Right ventricle myocardium inferior (tissue), 1 donor: ENCODE data around the gene ATF1. TPM values are rescaled to one million over a fixed set of nuclear protein-coding genes. Genes with fewer than 3 reads are reported as not detected.
"Not testable (repeated sequence)": the region's sequence is repeated elsewhere in the genome, so short reads cannot be mapped to it uniquely, and the experiment has no call there.

ENCODE experiments used
- ATAC-seq: fragments of 200-7000 bp; cut with Tn5 transposase; one replicate; pipeline ENCODE4 v1.9.1; 2020; ENCODE audit warnings: mild to moderate bottlenecking, moderate library complexity
- DNase-seq: peaks from one replicate; pipeline ENCODE4 v3.0.0; 2021; ENCODE audit errors: missing footprints
- intact Hi-C: fragments of 100-400 bp; cut with DNase I; formaldehyde crosslinking; loops from one replicate; pipeline ENCODE4 v1.11.0; 2022
- total RNA-seq: library from RNA; stranded (reverse); fragmentation: NEBNext Ultra II Directional; extraction: Animal tissue kit (Norgen Biotek cat#: 25700); gene quantifications from one replicate; pipeline ENCODE4 v1.2.1, GENCODE V29; 2021
- donor health status: DM: no; HTN: yes; CAD: no; lungs with severe emphysema.

The ATF1 gene
- total RNA-seq, 1 donor from 2014 or later: 29.2 TPM

DNA sequence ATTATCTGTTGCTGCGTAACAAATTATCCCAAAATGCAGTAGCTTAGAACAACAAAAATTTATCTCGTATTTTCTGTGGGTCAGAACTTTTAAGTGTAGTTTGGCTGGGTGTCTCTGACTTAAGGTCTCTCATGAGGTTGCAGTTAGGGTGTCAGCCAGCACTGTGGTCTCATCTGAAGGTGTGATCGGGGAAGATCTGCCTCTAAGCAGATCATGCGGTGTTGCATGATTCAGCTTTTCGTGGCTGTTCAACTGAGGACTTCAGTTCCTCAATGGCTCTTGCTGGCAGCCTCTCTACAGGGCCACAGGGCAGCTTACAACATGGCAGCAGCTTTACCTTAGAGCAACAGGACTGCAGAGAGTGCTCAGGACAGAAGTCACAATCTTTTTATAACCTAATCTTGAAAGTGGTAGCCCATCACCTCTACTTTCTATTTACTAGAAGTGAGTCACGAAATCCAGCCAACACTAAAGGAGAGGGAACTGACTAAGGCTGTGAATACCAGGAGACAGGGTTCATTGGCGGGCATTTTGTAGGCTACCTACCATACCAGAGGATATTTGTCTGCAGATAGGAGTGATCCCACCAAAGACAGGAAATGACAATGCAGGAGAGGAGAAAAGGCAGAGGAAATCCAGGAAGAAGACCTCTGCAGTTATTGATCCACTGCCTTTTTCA is 77.0 kb downstream of the ATF1 start:
- no peak for ATAC-seq
- intact Hi-C loops: no loop called here
- DNase-seq: no peak

DNA sequence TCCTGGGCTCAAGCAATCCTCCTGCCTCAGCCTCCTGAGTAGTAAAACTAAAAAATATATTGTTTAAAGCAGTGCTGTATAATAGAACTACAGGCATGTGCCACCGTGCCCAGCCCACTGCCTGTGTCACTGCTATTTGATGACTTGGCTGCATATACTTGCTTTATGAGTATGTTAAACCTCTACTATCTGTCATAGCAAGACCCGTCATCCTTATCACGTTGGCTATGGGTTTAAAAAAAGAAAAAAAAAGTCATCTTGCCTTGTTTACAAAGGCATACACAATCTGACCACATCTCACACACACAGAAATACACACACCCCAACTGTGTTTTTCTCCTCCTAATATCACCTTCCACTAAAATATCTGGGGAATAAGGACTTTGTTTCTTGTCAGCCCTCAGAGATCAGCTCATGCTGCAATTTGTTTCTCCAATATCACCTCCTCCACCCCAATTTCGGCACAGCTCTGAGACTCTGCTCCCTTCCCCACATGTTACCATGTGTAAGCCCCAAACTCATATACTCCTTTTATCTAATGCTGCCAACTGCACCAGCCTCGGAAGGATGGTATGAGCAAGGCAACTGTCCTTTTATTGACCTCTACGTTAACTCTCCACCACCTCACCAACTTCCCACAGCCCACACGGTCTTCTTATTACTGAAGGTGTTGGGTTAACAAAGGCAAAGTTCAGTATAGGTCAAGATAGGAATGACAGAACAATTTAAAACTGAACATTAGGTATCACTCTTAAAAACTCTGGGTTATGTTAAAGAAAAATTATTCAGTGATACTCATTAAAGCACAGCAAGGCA is 78.0 kb downstream of the ATF1 start:
- ATAC-seq: no peak
- intact Hi-C loops: no loop called here
- DNase-seq: no peak

GRCh38 chr12:50842637-50843493 is 79.0 kb downstream of the ATF1 start, which contains the start of gene TMPRSS12:
TMPRSS12 (plus strand) TSS chr12:50842926; CDS start chr12:50842965, 39 bp downstream.
- no peak for DNase-seq
- intact Hi-C loops: no loop called here
- no peak for ATAC-seq

- ATAC-seq (no peak), DNase-seq (no peak)
- intact Hi-C loops: no loop called here
Observed at GRCh38 chr12:50845021-50845647, 81.2 kb downstream of the ATF1 start.

DNA sequence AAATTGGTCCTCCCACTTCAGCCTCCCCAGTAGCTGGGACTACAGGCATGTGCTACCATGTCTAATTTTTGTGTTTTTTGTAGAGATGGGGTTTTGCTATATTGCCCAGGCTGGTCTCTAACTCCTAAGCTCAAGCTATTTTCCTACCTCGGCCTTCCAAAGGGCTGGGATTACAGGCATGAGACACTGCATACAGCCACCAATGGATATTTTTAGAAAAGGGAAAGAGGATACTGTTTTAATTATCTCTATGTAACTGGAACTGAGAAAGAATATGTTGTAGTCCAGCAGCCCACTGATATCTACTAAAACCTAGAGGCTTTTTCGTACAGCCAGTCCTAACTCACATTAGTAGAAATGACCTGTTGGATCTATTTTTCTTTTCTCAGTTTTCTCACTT is 85.1 kb downstream of the ATF1 start:
- ATAC-seq (no peak), DNase-seq (no peak)
- intact Hi-C loops: no loop called here

GRCh38 chr12:50855218-50855617 is 91.3 kb downstream of the ATF1 start:
- intact Hi-C loops, DNase-seq, ATAC-seq: not testable (repeated sequence)

GRCh38 chr12:50855679-50856078 is 91.8 kb downstream of the ATF1 start:
- ATAC-seq, DNase-seq, intact Hi-C loops: not testable (repeated sequence)

DNA sequence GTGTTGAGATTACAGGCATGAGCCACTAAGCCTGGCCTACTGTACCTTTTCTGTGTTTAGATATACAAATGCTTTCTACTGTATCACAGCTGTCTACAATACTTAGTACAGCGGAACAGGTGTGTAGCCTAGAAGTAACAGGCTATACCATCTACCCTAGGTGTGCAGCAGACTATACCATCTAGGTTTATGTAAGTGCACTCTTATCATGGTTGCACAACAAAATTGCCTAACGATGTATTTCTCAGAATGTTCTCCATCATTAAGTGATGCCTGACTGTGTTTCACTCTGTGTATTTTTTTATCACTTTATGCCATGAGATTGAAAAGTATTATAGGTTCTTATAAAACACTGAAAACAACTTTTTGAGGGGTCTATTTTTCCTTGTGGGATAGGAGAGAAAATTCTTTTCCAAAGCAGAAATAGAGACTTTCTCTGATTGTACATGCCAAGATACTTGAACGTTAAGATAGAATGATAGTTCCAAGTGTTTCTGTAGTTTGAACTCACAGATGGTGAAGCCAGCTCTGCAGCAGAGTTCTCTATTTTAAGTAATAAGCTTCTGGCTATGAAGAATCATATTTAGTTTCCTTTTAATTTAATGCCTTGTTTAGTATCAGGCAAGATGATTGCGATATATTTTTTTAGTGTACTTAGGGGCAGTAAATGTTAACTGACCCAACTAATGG is 95.9 kb downstream of the ATF1 start:
- intact Hi-C loops: no loop called here
- ATAC-seq: no peak

GRCh38 chr12:50862316-50862715 is 98.4 kb downstream of the ATF1 start:
- no peak for ATAC-seq
- intact Hi-C loops: no loop called here
- DNase-seq: no peak

More for the DNA sequence above, 95.9 kb downstream of the ATF1 start:
- DNase-seq: no peak

GRCh38 chr12:50865266-50865665 is 101.4 kb downstream of the ATF1 start:
- ATAC-seq (no peak), DNase-seq (no peak)
- intact Hi-C loops: no loop called here

- ATAC-seq, DNase-seq: not testable (repeated sequence)
Observed at GRCh38 chr12:50868881-50869280, 105.0 kb downstream of the ATF1 start.

More at GRCh38 chr12:50868881-50869280, 105.0 kb downstream of the ATF1 start:
- intact Hi-C loops: not testable (repeated sequence)

Other genes starting within 250 kb of the ATF1 start
- gene TMPRSS12, start 78.8 kb downstream of the ATF1 start, total RNA-seq: not detected
- not detected for gene HIGD1C, start 188.4 kb downstream of the ATF1 start, total RNA-seq